K562 treated with DMSO at 1 percent for 24 hours (cell line): Measurements from ENCODE around the gene PLEKHM2. TPM values are rescaled to one million over a fixed set of nuclear protein-coding genes. Genes with fewer than 3 reads are reported as not detected.

ENCODE experiments used
- total RNA-seq: library from RNA; unstranded; fragments of 300-600 nt; gene quantifications from 2 replicates; pipeline ENCODE4 v1.2.3, GENCODE V29; 2022; ENCODE audit warnings: low read depth; ENCODE audit not compliant: insufficient read depth

The PLEKHM2 gene, protein sequence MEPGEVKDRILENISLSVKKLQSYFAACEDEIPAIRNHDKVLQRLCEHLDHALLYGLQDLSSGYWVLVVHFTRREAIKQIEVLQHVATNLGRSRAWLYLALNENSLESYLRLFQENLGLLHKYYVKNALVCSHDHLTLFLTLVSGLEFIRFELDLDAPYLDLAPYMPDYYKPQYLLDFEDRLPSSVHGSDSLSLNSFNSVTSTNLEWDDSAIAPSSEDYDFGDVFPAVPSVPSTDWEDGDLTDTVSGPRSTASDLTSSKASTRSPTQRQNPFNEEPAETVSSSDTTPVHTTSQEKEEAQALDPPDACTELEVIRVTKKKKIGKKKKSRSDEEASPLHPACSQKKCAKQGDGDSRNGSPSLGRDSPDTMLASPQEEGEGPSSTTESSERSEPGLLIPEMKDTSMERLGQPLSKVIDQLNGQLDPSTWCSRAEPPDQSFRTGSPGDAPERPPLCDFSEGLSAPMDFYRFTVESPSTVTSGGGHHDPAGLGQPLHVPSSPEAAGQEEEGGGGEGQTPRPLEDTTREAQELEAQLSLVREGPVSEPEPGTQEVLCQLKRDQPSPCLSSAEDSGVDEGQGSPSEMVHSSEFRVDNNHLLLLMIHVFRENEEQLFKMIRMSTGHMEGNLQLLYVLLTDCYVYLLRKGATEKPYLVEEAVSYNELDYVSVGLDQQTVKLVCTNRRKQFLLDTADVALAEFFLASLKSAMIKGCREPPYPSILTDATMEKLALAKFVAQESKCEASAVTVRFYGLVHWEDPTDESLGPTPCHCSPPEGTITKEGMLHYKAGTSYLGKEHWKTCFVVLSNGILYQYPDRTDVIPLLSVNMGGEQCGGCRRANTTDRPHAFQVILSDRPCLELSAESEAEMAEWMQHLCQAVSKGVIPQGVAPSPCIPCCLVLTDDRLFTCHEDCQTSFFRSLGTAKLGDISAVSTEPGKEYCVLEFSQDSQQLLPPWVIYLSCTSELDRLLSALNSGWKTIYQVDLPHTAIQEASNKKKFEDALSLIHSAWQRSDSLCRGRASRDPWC
- total RNA-seq = 100 and 109 TPM in 2 replicates

GRCh38 chr1:15684042-15684461 lies at the start of gene PLEKHM2:
Gene PLEKHM2 (plus strand): TSS chr1:15684320. CDS start chr1:15684559, 239 bp downstream.

DNA sequence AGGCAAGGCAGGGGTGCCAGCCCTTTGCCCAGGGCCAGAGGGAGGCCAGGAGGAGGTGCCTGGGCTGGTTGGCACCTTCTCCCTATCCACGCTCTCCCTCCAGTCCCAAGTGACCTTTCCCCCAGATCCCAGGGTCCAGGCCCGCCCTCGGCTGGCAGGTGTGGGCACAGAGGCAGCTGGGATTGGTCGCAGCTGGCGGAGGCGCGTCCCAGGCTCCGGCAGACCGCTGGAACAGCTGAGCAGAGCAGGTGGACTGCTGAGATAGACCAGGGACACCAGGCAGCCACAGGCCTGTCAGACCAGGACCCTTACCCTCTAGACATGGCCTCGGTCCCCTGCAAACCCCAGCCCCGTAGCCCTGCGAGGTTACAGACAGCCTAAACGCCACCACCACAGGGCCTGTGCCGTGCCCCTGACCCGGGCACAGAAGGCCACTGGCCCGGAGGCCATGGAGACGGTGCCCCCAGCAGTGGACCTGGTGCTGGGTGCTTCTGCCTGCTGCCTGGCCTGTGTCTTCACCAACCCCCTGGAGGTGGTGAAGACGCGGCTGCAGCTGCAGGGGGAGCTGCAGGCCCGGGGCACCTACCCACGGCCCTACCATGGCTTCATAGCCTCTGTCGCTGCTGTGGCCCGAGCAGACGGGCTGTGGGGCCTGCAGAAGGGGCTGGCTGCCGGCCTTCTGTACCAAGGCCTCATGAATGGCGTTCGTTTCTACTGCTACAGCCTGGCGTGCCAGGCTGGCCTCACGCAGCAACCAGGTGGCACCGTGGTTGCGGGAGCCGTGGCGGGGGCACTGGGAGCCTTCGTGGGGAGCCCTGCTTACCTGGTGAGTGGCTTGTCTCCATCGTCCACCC lies 52.1 kb downstream of the PLEKHM2 start, which contains the start of gene SLC25A34:
TSS of gene SLC25A34 (plus strand) at position 221 of the 854 bp plus-strand sequence. CDS start at position 449, 228 bp downstream.

GRCh38 chr1:15742339-15742801 lies 58.2 kb downstream of the PLEKHM2 start, which contains the start of gene TMEM82:
Gene TMEM82 (plus strand): TSS chr1:15742499. CDS start chr1:15742560, 61 bp downstream.

GRCh38 chr1:15758343-15758931 lies 74.3 kb downstream of the PLEKHM2 start, which contains the start of gene FBLIM1:
Gene FBLIM1 (plus strand): TSS chr1:15758795. CDS start chr1:15764984, 6,189 bp downstream.

Other genes with a start within 250 kb of the PLEKHM2 start
- gene CTRC, start 245.9 kb upstream of the PLEKHM2 start, total RNA-seq = not detected in 2 replicates
- not detected in 2 replicates for gene CELA2A, start 227.6 kb upstream of the PLEKHM2 start, total RNA-seq
- gene CELA2B, start 208.2 kb upstream of the PLEKHM2 start, total RNA-seq = 0.49 TPM in 1 of 2 replicates, not detected in the other
- gene CASP9, start 160.1 kb upstream of the PLEKHM2 start, total RNA-seq = 43.0 and 50.4 TPM in 2 replicates
- 5.1 and 5.2 TPM in 2 replicates for gene DNAJC16, start 157.5 kb upstream of the PLEKHM2 start, total RNA-seq
- not detected in 2 replicates for gene AGMAT, start 99.3 kb upstream of the PLEKHM2 start, total RNA-seq
- 10.9 and 11.0 TPM in 2 replicates for gene DDI2, start 66.9 kb upstream of the PLEKHM2 start, total RNA-seq
- gene SLC25A34, start 51.9 kb downstream of the PLEKHM2 start, total RNA-seq = 1.3 and 2.9 TPM in 2 replicates
- not detected in 2 replicates for gene TMEM82, start 58.2 kb downstream of the PLEKHM2 start, total RNA-seq
- gene FBLIM1, start 74.5 kb downstream of the PLEKHM2 start, total RNA-seq = 0.35 TPM in 1 of 2 replicates, not detected in the other
- gene UQCRHL, start 123.3 kb downstream of the PLEKHM2 start, total RNA-seq = 2.0 and 2.5 TPM in 2 replicates
- gene SPEN, start 163.4 kb downstream of the PLEKHM2 start, total RNA-seq = 37.1 and 44.8 TPM in 2 replicates